RKO (cell line): ENCODE measurements around the gene GET4.
"Not testable (repeated sequence)": the region's sequence is repeated elsewhere in the genome, so short reads cannot be mapped to it uniquely, and the experiment has no call there.

Experiments
- DNase-seq: peaks from one replicate; pipeline ENCODE4 v3.0.0-alpha.2; 2016; ENCODE audit warnings: low spot score

The GET4 gene

DNA sequence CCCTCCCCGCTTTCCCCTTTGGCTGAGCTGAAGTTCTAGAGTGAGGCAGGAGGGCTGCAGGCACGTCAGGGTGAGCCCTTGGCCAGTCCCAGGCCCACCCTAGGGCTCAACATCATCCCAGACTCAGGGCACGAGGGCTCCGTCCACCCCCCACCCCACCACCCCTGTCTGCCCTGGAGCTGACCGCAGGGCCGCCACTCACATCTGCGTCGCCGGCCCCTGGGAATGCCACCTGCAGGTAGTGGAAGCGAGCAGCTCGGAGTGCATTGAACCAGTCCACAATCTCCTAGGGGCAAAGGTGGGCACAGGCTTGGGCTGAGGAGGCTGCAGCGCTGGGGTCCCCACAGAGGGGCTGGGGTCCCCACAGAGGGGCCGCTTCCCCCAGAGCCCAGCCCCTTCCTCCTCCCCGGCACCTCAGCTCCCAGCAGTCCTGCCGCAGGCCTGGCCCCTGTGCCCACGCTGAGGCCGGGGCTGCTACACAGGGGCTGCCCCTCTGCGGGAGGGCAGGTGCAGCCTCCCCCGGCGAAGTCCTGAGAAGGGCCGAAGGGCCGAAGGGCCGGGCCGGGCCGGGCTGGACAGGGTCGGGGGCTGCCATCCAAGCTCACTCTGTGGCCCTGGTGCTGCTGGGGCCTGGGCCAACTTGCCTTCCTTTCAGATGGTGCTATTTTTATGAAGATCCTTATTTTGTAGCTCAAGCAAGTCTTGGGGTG is 24.1 kb downstream of the GET4 start:
- no peak for DNase-seq

DNA sequence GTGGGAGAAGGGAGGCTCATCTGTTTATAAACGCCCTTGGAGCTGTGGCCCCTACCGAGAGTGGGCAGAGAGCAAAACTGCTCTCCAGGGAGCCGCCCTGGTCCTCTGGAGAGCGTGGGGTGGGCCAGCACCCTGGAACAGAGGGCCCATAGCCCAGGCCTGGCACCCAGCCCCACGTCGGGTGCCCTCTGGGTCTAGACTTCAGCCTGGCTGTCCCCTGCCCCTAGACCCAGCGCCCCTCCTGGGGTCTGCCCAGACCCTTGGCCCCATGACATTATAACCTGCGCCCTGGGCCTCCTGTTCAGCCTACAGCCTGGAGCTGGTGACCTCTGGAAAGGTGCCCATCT is 24.7 kb downstream of the GET4 start:
- no peak for DNase-seq

DNA sequence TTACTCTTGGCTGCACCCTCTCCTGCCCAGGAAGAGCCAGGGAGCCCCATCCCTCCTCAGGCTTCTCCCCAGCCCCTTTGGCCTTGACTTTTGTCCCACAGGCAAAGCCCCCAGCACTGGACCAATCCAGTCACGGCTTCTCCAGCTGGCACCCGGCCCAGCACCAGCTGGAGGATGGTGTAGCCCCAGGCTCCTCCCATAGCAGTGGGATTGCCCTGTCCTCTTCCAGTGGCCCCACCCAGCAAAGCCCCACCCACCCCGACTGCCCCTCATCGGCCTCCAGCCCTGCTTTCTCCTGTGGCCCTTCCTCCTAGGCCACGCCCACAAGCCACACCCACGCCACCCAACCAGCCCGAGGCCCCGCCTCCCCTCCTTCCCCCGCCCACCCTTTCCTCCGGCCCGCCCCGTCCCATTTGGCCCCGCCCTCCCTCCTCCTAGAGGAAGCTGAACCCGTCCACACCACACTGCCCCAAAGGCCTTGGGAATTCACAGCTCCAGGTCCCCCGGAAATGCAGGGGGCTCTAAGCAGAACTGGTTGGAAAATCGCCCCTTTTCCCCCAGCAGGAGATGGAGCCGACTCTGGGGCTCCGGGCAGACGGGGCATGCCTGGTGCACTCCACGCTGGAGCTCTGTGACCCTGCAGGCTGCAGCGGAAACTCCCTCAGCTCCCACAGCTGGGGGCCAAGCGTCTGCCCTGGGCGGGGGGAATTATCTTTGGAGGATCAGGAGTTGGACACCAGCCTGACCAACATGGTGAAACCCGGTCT is 25.2 kb downstream of the GET4 start:
- DNase-seq, result peak; percentile 78

DNA sequence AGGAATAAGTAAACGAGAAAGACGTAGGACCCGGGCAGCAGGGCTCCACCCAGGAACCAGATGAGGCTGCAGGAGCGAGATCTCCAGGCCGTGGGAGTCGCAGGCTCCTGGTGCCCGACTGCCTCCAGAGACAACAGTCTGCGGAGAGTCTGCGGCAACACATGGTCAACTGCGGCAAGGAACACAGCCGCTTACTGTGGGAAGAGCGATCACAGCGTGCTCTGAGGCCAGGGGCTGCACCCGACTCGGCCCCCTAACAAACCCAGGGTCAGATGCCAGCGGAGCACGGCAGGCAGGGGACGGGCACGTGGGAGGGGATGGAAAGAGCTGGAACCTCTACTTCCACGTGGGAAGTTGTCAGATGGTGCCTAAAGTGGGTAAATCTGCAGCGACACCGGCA is 26.6 kb downstream of the GET4 start:
- DNase-seq, result no peak

DNA sequence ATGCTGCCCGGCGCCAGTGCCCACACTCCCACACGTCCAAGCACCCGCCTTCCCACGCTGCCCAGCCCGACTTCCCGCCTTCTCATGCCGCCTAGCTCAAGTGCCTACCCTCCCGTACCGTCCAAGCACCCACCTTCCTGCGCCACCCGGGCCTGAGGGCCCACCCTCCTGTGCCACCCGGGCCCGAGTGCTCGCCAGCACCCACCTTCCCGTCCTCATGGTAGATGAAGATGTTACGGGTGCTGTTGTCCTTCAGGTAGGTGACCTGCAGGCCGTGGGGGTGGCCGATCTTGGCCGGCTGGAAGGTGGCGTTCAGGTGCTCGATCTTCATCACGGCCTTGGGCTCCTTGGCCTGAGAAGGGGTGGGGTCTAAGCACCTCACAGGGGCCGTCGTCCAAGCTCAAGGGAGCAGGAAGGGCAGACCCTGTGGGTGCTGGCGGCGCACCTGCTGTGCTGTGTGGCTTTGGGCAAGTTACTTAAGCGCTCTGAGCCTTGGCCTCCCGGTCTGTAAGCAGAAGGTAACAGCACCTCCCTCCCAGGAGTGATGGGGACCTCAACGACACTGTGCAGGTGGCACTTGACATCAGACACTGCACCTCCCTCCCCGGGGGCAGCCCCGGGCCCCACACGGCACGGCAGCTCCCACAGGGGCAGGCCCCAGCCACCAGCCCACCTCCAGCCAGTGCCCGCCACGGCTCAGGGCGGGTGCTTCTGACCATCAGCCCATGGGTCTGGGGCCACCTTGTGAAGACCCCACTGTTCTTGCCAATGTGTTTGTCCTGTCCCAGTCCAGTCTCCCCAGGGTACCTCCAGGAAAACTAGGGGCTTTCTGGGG is 27.8 kb downstream of the GET4 start:
- no peak for DNase-seq

DNA sequence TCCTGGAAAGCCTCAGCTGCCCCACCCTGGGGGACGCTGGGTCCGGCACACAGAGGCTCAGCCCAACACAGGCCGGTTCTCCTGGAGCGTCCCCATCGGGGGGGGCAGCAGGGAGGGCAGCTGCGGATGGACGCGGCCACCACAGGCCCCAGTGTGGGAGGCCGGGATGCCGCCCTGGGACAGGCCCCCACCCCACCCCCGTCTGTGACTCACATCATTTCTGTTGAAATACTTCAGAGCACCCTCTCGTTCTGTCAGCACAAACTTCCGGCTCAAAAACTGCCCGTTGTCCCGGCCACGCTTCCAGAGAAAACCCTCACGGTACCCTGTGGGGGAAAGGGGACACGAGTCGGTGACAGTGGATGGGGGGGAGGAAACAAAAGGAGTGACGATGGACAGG is 28.5 kb downstream of the GET4 start:
- DNase-seq, result no peak

DNA sequence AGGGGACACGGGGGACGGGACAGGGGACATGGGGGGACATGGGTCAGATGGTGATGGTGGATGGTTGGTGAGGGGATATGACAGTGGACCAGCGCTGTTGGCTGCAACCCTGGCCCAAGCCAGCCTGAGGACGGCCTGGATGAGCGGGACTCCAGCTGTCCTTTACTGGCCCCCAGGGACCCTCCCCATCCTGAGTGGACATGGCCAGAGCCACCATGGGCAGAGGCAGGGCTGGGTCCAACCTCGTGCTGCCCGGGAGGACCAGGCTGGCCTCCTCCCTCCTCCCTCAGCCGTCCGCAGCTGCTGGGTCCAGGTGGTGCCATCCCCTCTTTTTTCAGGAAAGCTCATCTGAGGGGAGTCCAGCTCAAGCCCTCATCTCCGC is 30.4 kb downstream of the GET4 start:
- DNase-seq, result peak; percentile 37

DNA sequence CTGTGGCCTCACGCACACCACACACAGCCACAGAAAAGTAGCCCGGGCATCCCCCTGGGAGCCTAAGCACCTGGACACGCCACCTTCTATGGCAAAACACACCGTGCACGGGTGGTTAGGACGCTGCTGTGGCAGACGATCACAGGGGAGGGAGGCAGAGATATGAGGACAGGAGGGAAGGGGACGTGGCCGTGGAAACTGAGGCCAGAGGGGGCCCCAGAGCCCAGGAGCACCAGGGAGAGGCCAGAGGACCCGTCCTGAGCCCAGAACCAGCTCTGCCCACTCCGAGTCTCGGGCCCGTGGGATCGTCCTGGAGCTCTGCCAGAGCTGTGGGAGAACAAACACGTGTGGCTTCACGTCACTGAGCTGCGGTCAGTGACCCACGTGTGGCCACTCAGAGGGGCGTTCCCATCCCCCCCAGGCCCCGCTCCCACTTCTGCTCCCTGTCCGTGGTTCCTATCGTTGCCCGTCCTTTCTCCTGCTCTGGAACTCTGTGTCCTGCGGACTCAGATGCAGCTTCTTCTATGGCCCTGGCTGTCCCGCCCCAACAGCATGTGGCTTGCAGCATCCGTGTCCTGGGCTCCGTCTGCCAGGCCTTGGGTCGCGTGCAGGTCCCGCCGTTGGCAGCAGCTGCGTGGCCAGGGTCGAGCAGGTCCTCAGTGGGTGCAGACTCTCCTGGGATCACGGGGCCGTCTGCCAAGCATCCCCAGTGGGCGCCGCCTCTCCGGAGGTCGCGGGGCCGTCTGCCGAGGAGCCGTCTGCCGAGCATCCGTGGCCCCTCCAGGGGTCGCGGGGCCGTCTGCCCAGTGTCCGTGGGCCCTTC is 31.0 kb downstream of the GET4 start:
- no peak for DNase-seq

DNA sequence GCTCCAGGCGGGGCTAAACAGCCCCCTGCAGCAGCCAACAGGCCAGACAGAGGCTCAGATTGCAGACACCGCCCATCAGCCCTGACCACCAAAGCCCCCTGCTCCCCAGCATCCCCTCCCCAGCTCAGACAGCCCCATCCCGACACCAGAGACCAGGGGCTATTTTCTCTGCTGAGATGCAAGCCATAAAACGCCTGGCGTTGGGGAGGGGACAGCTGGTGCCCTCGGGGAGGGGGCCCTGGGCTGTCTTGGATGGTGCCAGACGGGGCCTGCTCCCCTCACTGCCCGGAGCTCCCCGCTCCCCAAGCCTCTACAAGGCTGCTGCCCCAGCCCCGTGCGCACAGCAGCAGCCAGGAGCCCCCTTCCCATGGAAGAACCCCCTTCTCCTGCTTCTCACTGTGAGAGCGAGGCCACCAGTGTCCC is 31.8 kb downstream of the GET4 start:
- DNase-seq, result no peak

DNA sequence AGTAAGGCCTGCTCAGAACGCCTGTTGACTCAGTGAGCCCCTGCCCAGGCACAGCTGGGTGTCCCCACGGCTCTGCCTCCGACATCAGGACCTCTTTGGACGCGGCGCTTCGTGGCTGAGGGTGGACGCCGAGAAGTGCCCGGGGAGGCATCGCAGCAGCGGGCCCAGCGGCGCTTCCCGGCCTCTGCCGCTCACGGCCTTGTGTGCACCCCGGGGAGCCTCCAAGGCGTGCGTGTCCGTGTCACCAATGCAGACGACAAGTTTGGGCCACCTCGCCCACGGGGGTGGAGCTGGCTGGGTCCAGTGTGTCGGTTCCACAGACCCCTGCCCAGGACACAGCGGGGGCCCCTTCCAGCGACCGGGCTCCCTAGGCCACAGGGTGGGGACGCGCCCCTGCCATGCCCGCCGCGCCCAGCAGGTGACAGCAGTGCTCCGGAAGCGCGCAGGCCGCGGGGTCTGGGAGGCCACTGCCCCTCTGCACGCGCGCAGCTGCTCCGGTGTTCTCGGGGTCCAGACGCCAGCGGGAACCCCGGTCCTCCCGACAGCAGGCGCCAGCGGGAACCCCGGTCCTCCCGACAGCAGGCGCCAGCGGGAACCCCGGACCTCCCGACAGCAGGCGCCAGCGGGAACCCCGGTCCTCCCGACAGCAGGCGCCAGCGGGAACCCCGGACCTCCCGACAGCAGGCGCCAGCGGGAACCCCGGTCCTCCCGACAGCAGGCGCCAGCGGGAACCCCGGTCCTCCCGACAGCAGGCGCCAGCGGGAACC is 32.4 kb downstream of the GET4 start:
- not testable (repeated sequence) for DNase-seq

DNA sequence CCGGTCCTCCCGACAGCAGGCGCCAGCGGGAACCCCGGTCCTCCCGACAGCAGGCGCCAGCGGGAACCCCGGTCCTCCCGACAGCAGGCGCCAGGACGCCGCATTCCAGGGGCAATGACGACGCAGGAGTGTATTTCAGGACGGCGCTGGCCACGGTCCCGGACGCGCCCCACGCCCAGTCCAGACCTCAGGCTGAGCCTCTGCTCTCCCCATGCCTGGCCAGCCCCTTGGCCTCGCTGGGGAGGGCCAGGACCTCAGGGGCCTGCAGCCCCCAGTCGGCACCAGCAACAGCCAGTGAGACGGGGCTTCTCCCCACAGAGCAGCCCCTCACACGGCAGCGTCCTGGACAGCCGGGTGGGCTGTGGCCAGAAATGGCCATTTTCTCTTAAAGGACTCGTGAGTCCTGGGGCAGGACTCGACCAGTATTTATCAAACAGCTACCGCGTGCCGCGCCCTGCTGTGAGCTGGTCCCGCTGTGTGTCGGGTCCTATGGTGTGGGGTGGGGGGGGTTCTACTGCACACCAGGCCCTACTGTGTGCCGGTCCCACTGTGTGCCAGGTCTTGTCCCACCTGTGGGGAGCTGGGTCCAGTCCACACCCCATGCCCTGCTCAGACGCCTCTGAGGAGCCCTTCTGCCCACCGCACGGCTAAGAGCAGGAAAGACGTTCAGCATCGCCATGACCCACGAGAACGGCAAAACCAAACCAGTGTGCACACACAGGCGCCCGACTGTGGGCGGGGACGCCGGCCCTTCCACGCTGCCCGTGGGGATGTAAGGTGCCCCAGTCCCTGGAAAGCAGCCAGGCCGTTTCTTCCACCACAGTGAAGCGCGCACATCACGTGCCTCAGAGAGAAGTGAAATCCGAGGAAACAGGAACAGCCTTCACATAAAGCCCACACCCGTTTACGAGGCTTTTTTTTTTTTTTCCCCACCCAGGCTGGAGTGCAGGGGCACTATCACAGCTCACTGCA is 33.3 kb downstream of the GET4 start:
- no peak for DNase-seq

DNA sequence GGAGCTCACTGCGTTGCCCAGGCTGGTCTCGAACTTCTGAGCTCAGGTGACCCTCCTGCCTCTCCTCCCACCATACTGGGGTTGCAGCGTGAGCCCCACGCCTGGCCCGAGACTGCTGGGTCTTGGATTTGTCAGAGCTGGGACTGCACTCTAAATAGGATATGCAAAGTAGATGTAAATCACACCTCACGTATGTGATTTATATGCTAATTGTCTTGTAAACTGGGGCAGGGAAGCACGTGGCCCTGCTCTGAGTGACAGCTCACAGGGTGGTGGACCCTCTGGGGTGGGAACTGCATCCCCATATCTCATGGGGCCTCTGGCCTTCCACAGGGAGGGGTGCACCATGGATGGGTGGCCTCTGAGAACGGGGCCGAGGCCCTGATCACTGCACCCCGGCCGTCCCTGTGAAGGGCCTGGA is 34.1 kb downstream of the GET4 start:
- no peak for DNase-seq

DNA sequence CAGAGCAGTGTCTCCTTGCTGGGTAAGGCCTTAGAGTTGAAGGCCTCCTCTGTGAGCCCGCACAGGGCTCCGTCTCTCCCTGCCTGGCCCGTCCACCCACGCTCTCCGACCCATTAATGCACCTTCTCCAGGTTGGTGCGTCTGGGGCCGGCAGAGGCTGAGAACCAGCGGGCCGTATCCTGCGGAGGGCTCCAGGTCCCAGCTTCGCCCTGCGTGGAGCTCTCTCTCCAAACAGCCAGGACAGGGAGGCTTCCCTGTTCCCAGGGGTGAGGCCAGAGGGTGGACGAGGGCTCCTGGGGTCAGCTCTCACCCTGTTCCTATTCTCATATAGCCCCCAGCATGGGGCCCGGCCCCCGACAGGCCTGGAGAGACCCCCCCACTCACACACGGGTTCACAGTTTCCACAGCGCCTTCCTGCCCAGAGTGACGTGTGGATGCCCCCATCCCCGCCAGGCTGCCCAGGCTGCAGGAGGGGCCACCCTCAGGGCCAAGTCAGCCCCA is 34.6 kb downstream of the GET4 start:
- no peak for DNase-seq

DNA sequence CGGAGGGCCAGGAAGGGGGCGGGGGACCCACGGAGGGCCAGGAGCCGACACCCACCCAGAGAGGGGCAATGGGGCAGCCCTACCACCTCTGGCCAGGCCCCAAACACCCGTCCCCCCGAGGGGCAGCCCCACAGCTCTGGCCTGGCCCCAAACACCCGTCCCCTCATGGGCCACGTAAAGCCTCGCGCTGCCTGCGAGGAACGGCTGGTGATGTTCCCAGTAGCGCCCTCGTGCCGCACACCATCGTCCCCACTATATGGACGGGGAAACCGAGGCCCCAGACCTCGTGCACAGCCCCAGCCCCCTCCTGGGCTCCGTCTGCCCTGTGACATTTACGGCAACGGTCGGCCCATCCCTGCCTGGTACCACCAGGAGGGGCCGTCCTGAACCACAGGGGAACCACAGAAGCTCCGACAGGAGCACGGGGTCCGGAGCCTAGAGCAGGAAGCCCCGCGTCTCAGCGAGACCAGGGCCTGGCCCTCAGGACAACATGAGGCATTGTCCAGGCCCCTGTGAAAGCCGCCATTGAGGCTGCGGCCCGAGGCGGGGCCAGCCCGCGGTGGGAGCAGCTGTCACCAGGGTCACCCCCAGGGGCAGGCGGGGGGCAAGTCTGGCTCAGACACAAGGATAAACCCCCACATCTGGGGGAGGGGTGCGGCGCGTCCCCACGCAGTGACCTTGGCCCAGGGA is 35.6 kb downstream of the GET4 start:
- no peak for DNase-seq

DNA sequence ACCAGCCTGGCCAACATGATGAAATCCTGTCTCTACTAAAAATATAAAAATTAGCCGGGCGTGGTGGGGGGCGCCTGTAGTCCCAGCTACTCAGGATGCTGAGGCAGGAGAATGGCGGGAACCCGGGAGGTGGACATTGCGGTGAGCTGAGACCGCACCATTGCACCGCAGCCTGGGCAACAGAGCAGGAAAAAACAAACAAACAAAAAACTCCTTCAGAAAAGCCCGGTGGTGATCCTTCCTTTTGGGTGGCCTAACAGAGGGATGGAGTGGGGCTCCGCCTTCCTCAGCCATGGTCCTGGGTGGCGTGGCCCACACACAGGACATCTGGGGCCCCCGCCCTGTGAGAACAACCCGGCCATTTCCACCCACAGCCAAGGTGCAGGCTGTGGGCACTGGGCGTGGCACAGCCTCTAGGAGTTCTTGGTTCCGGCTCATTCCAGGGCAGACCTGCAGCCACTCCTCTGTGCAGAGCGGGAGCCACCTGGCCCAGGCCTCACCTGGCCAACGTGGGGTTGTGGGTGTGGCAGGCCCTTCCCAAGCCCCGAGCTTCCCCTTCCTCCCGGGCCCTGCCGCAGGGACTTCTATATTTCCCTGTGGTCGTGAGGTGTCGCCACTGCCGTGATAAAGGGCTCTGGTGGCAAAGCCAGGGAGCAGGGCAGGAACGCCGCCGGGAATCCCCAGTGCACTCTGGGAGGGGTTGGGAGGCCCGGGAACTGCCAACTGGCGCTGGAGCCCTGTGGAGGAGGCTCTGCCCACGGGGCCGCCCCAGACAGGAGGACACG is 37.6 kb downstream of the GET4 start:
- DNase-seq, result no peak

DNA sequence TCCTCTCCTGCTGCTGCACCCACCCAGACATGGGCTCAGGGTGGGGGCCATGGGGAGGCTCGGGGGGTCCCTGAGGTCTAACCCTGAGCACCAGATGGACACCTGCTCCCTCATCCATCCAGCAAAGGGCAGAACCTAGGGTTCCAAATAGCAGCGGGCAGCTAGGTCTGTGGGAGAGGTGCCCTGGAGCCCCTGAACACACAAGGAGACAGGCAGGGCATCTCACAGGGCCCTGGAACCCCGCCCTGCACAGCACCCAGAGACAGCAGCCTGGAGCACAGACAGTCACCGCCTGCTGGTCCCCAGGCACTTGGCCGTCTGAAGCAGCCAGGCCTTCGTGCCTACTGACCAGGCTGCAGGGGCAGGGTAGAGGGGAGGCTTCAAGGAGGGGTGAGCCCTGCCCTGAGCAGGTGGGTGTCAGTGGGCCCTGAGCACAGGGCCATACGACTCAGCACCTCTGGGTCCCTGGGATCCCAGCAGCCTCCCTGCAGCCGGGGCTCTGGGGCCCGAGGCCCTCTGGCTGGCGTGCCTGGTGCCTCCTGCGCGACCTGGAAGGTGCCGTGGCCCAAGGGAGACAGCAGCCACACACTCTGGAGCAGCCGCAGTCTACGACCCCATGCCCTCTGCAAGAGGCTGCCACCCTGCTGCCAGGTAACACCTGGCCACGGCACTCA is 38.3 kb downstream of the GET4 start:
- no peak for DNase-seq

DNA sequence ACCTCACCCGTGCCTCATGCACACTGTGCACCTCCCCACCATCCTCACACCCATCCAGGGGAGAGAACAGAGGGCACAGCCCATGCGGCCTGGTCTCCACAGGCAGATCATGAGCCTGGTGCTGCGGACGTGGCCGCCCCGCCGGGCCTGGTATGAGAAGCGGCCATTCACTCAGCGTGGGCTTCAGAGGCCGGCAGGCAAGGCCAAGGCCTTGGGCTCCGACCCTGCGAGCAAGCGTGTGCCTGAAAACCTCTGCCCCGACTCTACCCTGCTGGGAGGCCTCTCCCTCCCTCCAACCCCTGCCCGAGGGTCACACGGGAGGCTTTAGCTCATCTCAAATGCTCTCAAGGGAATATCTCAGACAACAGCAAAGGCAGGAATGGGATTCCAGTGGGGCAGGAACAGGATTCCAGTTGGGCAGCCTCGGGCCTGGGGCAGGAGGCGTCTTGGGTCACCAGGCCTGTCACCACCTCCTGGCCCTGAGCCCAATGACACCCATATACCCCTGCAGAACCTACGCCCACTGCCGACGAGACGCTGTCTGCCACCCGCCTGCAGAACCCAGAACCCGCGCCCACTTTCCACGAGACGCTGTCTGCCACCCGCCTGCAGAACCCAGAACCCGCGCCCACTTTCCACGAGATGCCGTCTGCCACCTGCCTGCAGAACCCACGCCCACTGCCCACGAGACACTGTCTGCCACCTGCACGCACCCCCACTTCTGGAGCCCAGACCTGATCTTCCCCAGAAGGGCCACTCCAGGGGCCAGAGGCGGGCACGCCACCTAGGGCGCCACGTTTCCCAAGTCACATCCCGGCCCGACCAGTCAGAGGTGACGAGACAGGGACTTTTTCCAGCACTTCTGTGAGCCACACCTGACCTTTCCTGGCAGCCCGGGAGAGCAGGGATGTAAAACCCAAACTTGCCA is 39.2 kb downstream of the GET4 start:
- no peak for DNase-seq
